H1 (cell line): Measurements from ENCODE around the gene YWHAE. TPM values are rescaled to one million over a fixed set of nuclear protein-coding genes. Genes with fewer than 3 reads are reported as not detected.

Source experiments
- CTCF ChIA-PET: fragments of 300-600 bp; sonication (Branson Sonifier 250); formaldehyde crosslinking; loops from one replicate; lab custom pipeline; 2021; ENCODE audit not compliant: partially characterized antibody; lab: Charles Lee
- POLR2A ChIA-PET: fragments of 300-600 bp; sonication (Branson Sonifier 250); formaldehyde crosslinking; loops from one replicate; lab custom pipeline; 2021; ENCODE audit warnings: inconsistent platforms; ENCODE audit not compliant: partially characterized antibody; lab: Charles Lee
- DNase-seq, 2 experiments: peaks; one replicate each; pipeline versions ENCODE4 v3.0.0 to v3.0.0-alpha.2; 2010 to 2022; ENCODE audit warnings: low spot score in 2 of 2, low read depth in 1 of 2, mixed read lengths in 1 of 2
- FAIRE-seq: peaks from 2 replicates; lab custom pipeline; 2011; peaks lifted over from hg19 to GRCh38; lab: Jason Lieb, UNC
- H2AFZ ChIP-seq: 2 replicates; pipeline ENCODE4 v1.8.1; 2012; ENCODE audit warnings: low read length, inconsistent platforms
- H2AK5ac ChIP-seq: 2 replicates; pipeline ENCODE4 v1.6.1; 2013; ENCODE audit warnings: low read depth, low read length
- H2BK120ac ChIP-seq: replicated peaks from 2 replicates; pipeline ENCODE3; 2013; ENCODE audit warnings: low read depth, low read length, inconsistent platforms
- H2BK12ac ChIP-seq: 2 replicates; pipeline ENCODE4 v1.6.1; 2013; ENCODE audit warnings: low read depth, low read length
- H2BK15ac ChIP-seq: 2 replicates; pipeline ENCODE4 v1.6.1; 2013; ENCODE audit warnings: low read length
- H2BK20ac ChIP-seq: 2 replicates; pipeline ENCODE4 v1.6.1; 2013; ENCODE audit warnings: low read length
- H2BK5ac ChIP-seq: 2 replicates; pipeline ENCODE4 v1.6.1; 2013; ENCODE audit warnings: low read depth, low read length
- H3K14ac ChIP-seq: 2 replicates; pipeline ENCODE4 v1.6.1; 2013; ENCODE audit warnings: inconsistent platforms; ENCODE audit not compliant: insufficient read length
- H3K18ac ChIP-seq: 2 replicates; pipeline ENCODE4 v1.6.1; 2013; ENCODE audit warnings: low read length; ENCODE audit errors: extremely low read depth
- H3K23ac ChIP-seq: 2 replicates; pipeline ENCODE4 v1.6.1; 2013; ENCODE audit warnings: inconsistent platforms; ENCODE audit not compliant: insufficient read length
- H3K23me2 ChIP-seq: 2 replicates; pipeline ENCODE4 v1.6.1; 2013; ENCODE audit warnings: low read depth, low read length
- H3K27ac ChIP-seq: 2 replicates; pipeline ENCODE4 v1.6.1; 2011; ENCODE audit warnings: low read depth, low read length, inconsistent platforms
- H3K27me3 ChIP-seq, 4 experiments: replicated peaks in 1 of 4; 1 replicate in 1 of 4; 2 replicates in 3 of 4; pipeline versions ENCODE4 v1.6.1 to v1.8.1; 2011 to 2013; ENCODE audit warnings: low read length in 3 of 4, mild to moderate bottlenecking in 3 of 4, inconsistent platforms in 2 of 4, mixed read lengths in 2 of 4, moderate library complexity in 1 of 4; ENCODE audit not compliant: control insufficient read depth in 3 of 4, insufficient read depth in 3 of 4; ENCODE audit errors: extremely low read depth in 1 of 4
- H3K36me3 ChIP-seq, 4 experiments: 2 replicates each; pipeline versions ENCODE4 v1.6.1 to v1.8.1; 2011 to 2013; ENCODE audit warnings: mild to moderate bottlenecking in 4 of 4, low read length in 3 of 4, moderate library complexity in 2 of 4, control low read depth in 1 of 4, inconsistent platforms in 1 of 4; ENCODE audit not compliant: insufficient read depth in 4 of 4, control insufficient read depth in 2 of 4
- H3K4ac ChIP-seq: replicated peaks from 2 replicates; pipeline ENCODE3; 2013; ENCODE audit warnings: low read length, low read depth, mixed read lengths, inconsistent platforms; ENCODE audit not compliant: insufficient read length
- H3K4me1 ChIP-seq, 4 experiments: replicated peaks in 1 of 4; 1 replicate in 1 of 4; 2 replicates in 3 of 4; pipeline versions ENCODE4 v1.6.1 to v1.8.1; 2011 to 2013; ENCODE audit warnings: low read length in 3 of 4, inconsistent platforms in 2 of 4, mixed read lengths in 1 of 4; ENCODE audit not compliant: insufficient read depth in 4 of 4, control insufficient read depth in 3 of 4
- H3K4me2 ChIP-seq, 2 experiments: 2 replicates each; pipeline versions ENCODE4 v1.6.1 to v1.8.1; 2011 to 2013; ENCODE audit warnings: low read depth in 2 of 2, low read length in 2 of 2, control low read depth in 1 of 2, inconsistent platforms in 1 of 2, mild to moderate bottlenecking in 1 of 2; ENCODE audit not compliant: insufficient read depth in 1 of 2
- H3K4me3 ChIP-seq, 4 experiments: fragments of 200-600, 300-600 bp in 1 of 4; sonication (generic), shearing (Covaris generic), sonication (Bioruptor Twin) in 1 of 4; 2 replicates each; pipeline versions ENCODE4 v1.5.1 to v1.8.1; 2011 to 2016; ENCODE audit warnings: low read length in 4 of 4, low read depth in 3 of 4, control low read depth in 2 of 4, inconsistent platforms in 2 of 4, mild to moderate bottlenecking in 2 of 4, mixed read lengths in 1 of 4, moderate library complexity in 1 of 4; ENCODE audit not compliant: insufficient read depth in 2 of 4; ENCODE audit errors: extremely low read depth in 1 of 4
- H3K56ac ChIP-seq: replicated peaks from 2 replicates; pipeline ENCODE3; 2013; ENCODE audit warnings: low read depth, mild to moderate bottlenecking, mixed read lengths, low read length, inconsistent platforms; ENCODE audit not compliant: insufficient read length
- H3K79me1 ChIP-seq: 2 replicates; pipeline ENCODE4 v1.6.1; 2013; ENCODE audit warnings: low read depth, low read length, control low read depth
- H3K79me2 ChIP-seq, 2 experiments: 2 replicates each; pipeline versions ENCODE4 v1.6.1 to v1.8.1; 2012 to 2013; ENCODE audit warnings: low read length in 2 of 2, mild to moderate bottlenecking in 2 of 2, inconsistent platforms in 1 of 2; ENCODE audit not compliant: insufficient read depth in 2 of 2, control insufficient read depth in 1 of 2
- H3K9ac ChIP-seq, 4 experiments: replicated peaks in 1 of 4; 1 replicate in 1 of 4; 2 replicates in 3 of 4; pipeline versions ENCODE4 v1.6.1 to v1.8.1; 2011 to 2013; ENCODE audit warnings: low read depth in 3 of 4, low read length in 3 of 4, control low read depth in 2 of 4, mild to moderate bottlenecking in 2 of 4, moderate library complexity in 2 of 4, inconsistent platforms in 1 of 4; ENCODE audit errors: extremely low read depth in 1 of 4
- H3K9me3 ChIP-seq, 2 experiments: 2 replicates each; pipeline versions ENCODE4 v1.6.1 to v1.8.1; 2012 to 2013; ENCODE audit warnings: mild to moderate bottlenecking in 2 of 2, moderate library complexity in 2 of 2, control low read depth in 1 of 2, inconsistent platforms in 1 of 2, low read depth in 1 of 2, low read length in 1 of 2, mixed read lengths in 1 of 2; ENCODE audit not compliant: insufficient read depth in 2 of 2
- H4K20me1 ChIP-seq, 2 experiments: replicated peaks in 1 of 2; 2 replicates each; pipeline versions ENCODE3 to v1.8.1; 2011 to 2013; ENCODE audit warnings: inconsistent platforms in 2 of 2, low read length in 2 of 2, mild to moderate bottlenecking in 1 of 2; ENCODE audit not compliant: insufficient read depth in 2 of 2, control insufficient read depth in 1 of 2
- H4K5ac ChIP-seq: 2 replicates; pipeline ENCODE4 v1.6.1; 2013; ENCODE audit warnings: low read length, low read depth, mixed read lengths, inconsistent platforms; ENCODE audit not compliant: insufficient read length
- H4K8ac ChIP-seq: 2 replicates; pipeline ENCODE4 v1.8.0; 2013; ENCODE audit warnings: mild to moderate bottlenecking, moderate library complexity, low read length, inconsistent platforms; ENCODE audit not compliant: insufficient read depth; ENCODE audit errors: extremely low read depth
- H4K91ac ChIP-seq: replicated peaks from 2 replicates; pipeline ENCODE3; 2013; ENCODE audit warnings: low read length, mixed read lengths, inconsistent platforms; ENCODE audit not compliant: insufficient read length
- NRF1 ChIP-seq: IDR thresholded peaks from 2 replicates; pipeline ENCODE4 v1.6.1; 2011; ENCODE audit warnings: mild to moderate bottlenecking, low read depth, low read length, improper control_type of control experiment
- PHF8 ChIP-seq: fragments of 200-600 bp; sonication (generic); conservative IDR thresholded peaks from 2 replicates; pipeline ENCODE4 v1.7.1; 2012; ENCODE audit warnings: low read depth, mild to moderate bottlenecking, inconsistent platforms, low read length, moderate library complexity
- RNF2 ChIP-seq: fragments of 200-900, 300-1000 bp; sonication (generic); IDR thresholded peaks from 2 replicates; pipeline ENCODE4 v1.7.1; 2016; ENCODE audit warnings: borderline replicate concordance, low read depth, mild to moderate bottlenecking, antibody characterized with exemption, low read length; ENCODE audit not compliant: poor library complexity, severe bottlenecking; ENCODE audit errors: missing control alignments
- TEAD4 ChIP-seq: IDR thresholded peaks from 2 replicates; pipeline ENCODE4 v1.6.1; 2012; ENCODE audit warnings: low read depth, low read length, inconsistent platforms, mixed read lengths
- WGBS, 2 experiments: shearing (Covaris generic) in 1 of 2; methylation state at CpG; one replicate each; pipeline versions ENCODE4 v1.1.6 to v1.1.7; 2013 to 2015; ENCODE audit warnings: low lambda C conversion rate in 2 of 2, mixed read lengths in 2 of 2, inconsistent platforms in 1 of 2, low coverage in 1 of 2, missing lambda C conversion rate in 1 of 2; ENCODE audit not compliant: insufficient replicate concordance in 2 of 2, insufficient coverage in 1 of 2, insufficient read length in 1 of 2; ENCODE audit errors: extremely low coverage in 1 of 2, missing lambda C conversion rate in 1 of 2; 5-methylcytosine and 5-hydroxymethylcytosine counted together
- polyA plus RNA-seq, 7 experiments: library from polyadenylated mRNA; depleted of rRNA in 3 of 7; stranded (reverse) in 5 of 7; unstranded in 2 of 7; fragments of >200 nt in 5 of 7; fragments of 200-250 nt in 2 of 7; gene quantifications; 1 replicate in 5 of 7; 2 replicates in 1 of 7; 4 replicates in 1 of 7; pipeline versions ENCODE4 v1.2.1 to v1.2.3, GENCODE V29; 2011 to 2013; ENCODE audit warnings: missing spikeins in 2 of 7, mixed read lengths in 2 of 7
- total RNA-seq: library from RNA; stranded (reverse); fragmentation: NEBNext Ultra II Directional; extraction: Animal tissue kit (Norgen Biotek cat#: 25700); gene quantifications from 2 replicates; pipeline ENCODE4 v1.2.1, GENCODE V29; 2021

The YWHAE gene
- total and polyA plus RNA-seq, 2 of the 8 experiments (the other 6 are each of a cell fraction or from before 2014, with no cell fraction given) = 559 to 1,186 TPM

DNA sequence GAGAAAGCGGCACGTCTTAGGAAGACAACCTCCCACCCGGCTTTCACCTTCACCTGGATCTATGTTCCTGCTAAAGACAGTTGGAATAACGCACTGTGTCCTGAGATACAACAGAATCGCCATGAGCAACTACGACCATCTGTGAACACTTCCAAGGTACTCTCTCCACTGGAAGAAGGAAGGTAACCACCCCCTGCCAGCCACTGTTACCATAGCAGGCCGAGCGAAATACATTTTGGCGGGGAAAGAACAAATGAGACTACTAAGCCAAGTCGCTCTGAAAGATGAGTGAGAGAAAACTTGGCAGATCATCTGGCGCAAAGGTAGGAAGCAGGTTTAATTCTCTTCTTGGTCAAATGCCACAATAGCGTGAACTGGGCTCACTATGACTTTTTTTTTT is 46.2 kb upstream of the YWHAE start:
- H3K9ac ChIP-seq = no peak overlapping the region
- H2BK120ac ChIP-seq = no peak overlapping the region
- no peak overlapping the region for H3K14ac ChIP-seq
- no peak overlapping the region for H3K18ac ChIP-seq
- H3K27ac ChIP-seq = no peak overlapping the region
- H4K5ac ChIP-seq = no peak overlapping the region
- H2AK5ac ChIP-seq = no peak overlapping the region
- H4K20me1 ChIP-seq = peaks cover 5 to 24% of the 10 kb centered on the region in 2 experiments
- H3K79me1 ChIP-seq = peaks cover 3% of the 10 kb centered on the region
- no peak overlapping the region for H3K23ac ChIP-seq
- FAIRE-seq (no peak), DNase-seq (no peak)
- no peaks in the 10 kb centered on the region for H3K9me3 ChIP-seq
- no peak overlapping the region for H2BK12ac ChIP-seq
- WGBS, 2 experiments = 95% methylated on average over 12 of the region's 12 CpGs; no CpG with 5 or more reads in 1 of the 2 experiments
- no peak overlapping the region for H4K91ac ChIP-seq
- no peak overlapping the region for H2AFZ ChIP-seq
- H4K8ac ChIP-seq = no peak overlapping the region
- peaks cover 44 to 89% of the 10 kb centered on the region in 2 experiments for H3K79me2 ChIP-seq
- no peak overlapping the region for H2BK20ac ChIP-seq
- ChIA-PET CTCF (interaction anchor here (0.7 kb wide), 1 partner anchor 26 kb away, joined by 6 read pairs; no protein-coding TSS in a partner anchor), POLR2A (interaction anchor here (0.6 to 3.7 kb wide), 4 partner anchors 8 to 46 kb away, joined by 4 to 13 read pairs (median 6); partner anchors contain the start of genes CRK and YWHAE)
- H3K27me3 ChIP-seq = no peaks in the 10 kb centered on the region
- no peak overlapping the region for H3K4ac ChIP-seq
- no peak overlapping the region for H3K4me2 ChIP-seq
- H2BK5ac ChIP-seq = no peak overlapping the region
- H2BK15ac ChIP-seq = no peak overlapping the region
- H3K36me3 ChIP-seq = peaks cover 0 to 2% (median 0%) of the 10 kb centered on the region in 4 experiments; a peak in 2 of 8 replicates
- no peaks in the 10 kb centered on the region for H3K23me2 ChIP-seq
- no peak overlapping the region for H3K4me3 ChIP-seq
- no peaks in the 10 kb centered on the region for H3K4me1 ChIP-seq
- H3K56ac ChIP-seq = no peak overlapping the region
- TF ChIP-seq NRF1 = no peak
- no peak for TF ChIP-seq PHF8
- TF ChIP-seq RNF2 = no peak
- no peak for TF ChIP-seq TEAD4
